Keratinocyte (primary cell): ENCODE results near the gene SSNA1. TPM values are rescaled to one million over a fixed set of nuclear protein-coding genes. Genes with fewer than 3 reads are reported as not detected.
A peak's percentile ranks its signal among the peaks of the same experiment; 100 is the strongest.

Experiments used
- DNase-seq: peaks from one replicate; pipeline ENCODE4 v3.0.0-alpha.2; 2011; ENCODE audit warnings: low read depth, missing footprints, low spot score
- FAIRE-seq: peaks from 2 replicates; lab custom pipeline; 2011; peaks lifted over from hg19 to GRCh38; lab: Jason Lieb, UNC
- H2AFZ ChIP-seq: 2 replicates; pipeline ENCODE4 v1.6.0; 2012; ENCODE audit warnings: low read length, control low read depth, inconsistent platforms; ENCODE audit not compliant: control insufficient read depth
- H3K27ac ChIP-seq: 2 replicates; pipeline ENCODE4 v1.5.1; 2011; ENCODE audit warnings: low read length; ENCODE audit not compliant: control insufficient read depth, insufficient read depth
- H3K27me3 ChIP-seq: 3 replicates; pipeline ENCODE4 v1.6.0; 2011; ENCODE audit warnings: low read length; ENCODE audit not compliant: control insufficient read depth, insufficient read depth; ENCODE audit errors: extremely low read depth
- H3K36me3 ChIP-seq, 2 experiments: 2 replicates in 1 of 2; 3 replicates in 1 of 2; pipeline ENCODE4 v1.5.1; 2011; ENCODE audit warnings: low read length in 2 of 2, mild to moderate bottlenecking in 1 of 2; ENCODE audit not compliant: control insufficient read depth in 2 of 2, insufficient read depth in 2 of 2; ENCODE audit errors: extremely low read depth in 1 of 2
- H3K4me1 ChIP-seq: 3 replicates; pipeline ENCODE4 v1.5.1; 2011; ENCODE audit warnings: low read length; ENCODE audit not compliant: control insufficient read depth, insufficient read depth; ENCODE audit errors: extremely low read depth
- H3K4me2 ChIP-seq: 3 replicates; pipeline ENCODE4 v1.6.0; 2011; ENCODE audit warnings: low read depth, low read length; ENCODE audit not compliant: control insufficient read depth, insufficient read depth; ENCODE audit errors: extremely low read depth
- H3K4me3 ChIP-seq, 3 experiments: fragments of 200-600 bp in 1 of 3; sonication (generic) in 1 of 3; 2 replicates in 2 of 3; 3 replicates in 1 of 3; pipeline ENCODE4 v1.5.1; 2011 to 2016; ENCODE audit warnings: low read length in 3 of 3, mild to moderate bottlenecking in 3 of 3, control low read depth in 2 of 3, inconsistent platforms in 1 of 3, low read depth in 1 of 3, mixed read lengths in 1 of 3, mixed run types in 1 of 3, moderate library complexity in 1 of 3; ENCODE audit not compliant: control insufficient read depth in 2 of 3, insufficient read depth in 2 of 3; ENCODE audit errors: extremely low read depth in 1 of 3
- H3K79me2 ChIP-seq: 2 replicates; pipeline ENCODE4 v1.6.0; 2012; ENCODE audit warnings: low read length; ENCODE audit not compliant: control insufficient read depth, insufficient read depth
- H3K9ac ChIP-seq: 3 replicates; pipeline ENCODE4 v1.6.0; 2011; ENCODE audit warnings: low read length; ENCODE audit not compliant: control insufficient read depth, insufficient read depth; ENCODE audit errors: extremely low read depth
- H3K9me1 ChIP-seq: 3 replicates; pipeline ENCODE4 v1.6.0; 2011; ENCODE audit warnings: low read length; ENCODE audit not compliant: control insufficient read depth, insufficient read depth; ENCODE audit errors: extremely low read depth
- H3K9me3 ChIP-seq: 2 replicates; pipeline ENCODE4 v1.5.1; 2012; ENCODE audit warnings: low read depth, low read length; ENCODE audit not compliant: control insufficient read depth
- H4K20me1 ChIP-seq: 3 replicates; pipeline ENCODE4 v1.6.0; 2011; ENCODE audit warnings: low read length; ENCODE audit not compliant: control insufficient read depth, insufficient read depth; ENCODE audit errors: extremely low read depth
- EZH2 ChIP-seq: IDR thresholded peaks from one replicate; pipeline ENCODE4 v1.6.1; 2012; ENCODE audit warnings: inconsistent platforms, mild to moderate bottlenecking, low read length, moderate library complexity
- dilution Hi-C: fragments of 300-500 bp; cut with MboI; formaldehyde crosslinking; loops from one replicate; pipeline ENCODE4 v1.7.0; 2020; ENCODE audit warnings: low sequenced_read_pairs; ENCODE audit not compliant: extremely low pct_ligation_motif_present
- polyA plus RNA-seq, 5 experiments: library from polyadenylated mRNA; depleted of rRNA in 3 of 5; stranded (reverse) in 3 of 5; stranded (forward) in 1 of 5; unstranded in 1 of 5; fragments of >200 nt; gene quantifications; 1 replicate in 1 of 5; 2 replicates in 3 of 5; 3 replicates in 1 of 5; pipeline versions ENCODE4 v1.2.1 to v1.2.3, GENCODE V29; 2011 to 2012; ENCODE audit warnings: missing spikeins in 2 of 5, low read depth in 1 of 5, low replicate concordance in 1 of 5
- TF ChIP-seq, protein P1 (sequence below), 3 experiments: IDR thresholded peaks in 1 of 3; conservative IDR thresholded peaks in 1 of 3; optimal IDR thresholded peaks in 1 of 3; 2 replicates in 2 of 3; 3 replicates in 1 of 3; pipeline versions ENCODE3 to v1.5.1; 2011; ENCODE audit warnings: low read length in 3 of 3, mild to moderate bottlenecking in 3 of 3, moderate library complexity in 2 of 3, control low read depth in 1 of 3, inconsistent platforms in 1 of 3; ENCODE audit not compliant: insufficient read depth in 2 of 3; ENCODE audit errors: extremely low read depth in 1 of 3

The SSNA1 gene
- polyA plus RNA-seq, 1 donor (not counting 4 experiments of a cell fraction or from before 2014, with no cell fraction given) = 45.3 TPM

DNA sequence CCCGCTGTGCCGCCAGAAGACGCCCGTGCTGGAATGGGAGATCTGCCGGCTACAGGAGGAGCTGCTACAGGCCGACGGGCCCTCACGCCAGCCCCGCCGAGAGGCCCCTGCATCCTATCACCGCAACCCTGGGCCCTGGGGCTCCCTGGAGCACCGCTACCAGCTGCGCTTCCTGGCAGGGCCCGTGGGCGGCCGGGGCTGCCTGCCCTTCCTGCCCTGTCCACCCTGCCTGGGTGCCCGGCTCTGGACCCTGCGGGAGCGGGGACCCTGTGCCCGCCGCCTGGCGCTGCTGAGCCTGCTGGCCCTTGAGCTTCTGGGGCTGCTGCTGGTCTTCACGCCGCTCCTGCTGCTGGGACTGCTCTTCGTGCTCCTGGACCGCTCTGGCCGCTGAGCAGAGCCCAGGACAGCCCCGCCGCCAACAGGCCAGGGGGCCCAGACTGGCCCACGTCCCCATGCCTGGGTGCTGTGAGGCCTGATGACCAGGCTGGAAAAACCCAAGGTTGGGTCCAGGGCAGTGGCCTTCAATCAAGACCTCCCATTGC, 29.8 kb downstream of the SSNA1 start:
- no peak overlapping the region for H3K27ac ChIP-seq
- H3K4me2 ChIP-seq = peak overlapping the region; percentile 79
- H3K9me3 ChIP-seq = no peaks in the 10 kb centered on the region
- H3K79me2 ChIP-seq = no peaks in the 10 kb centered on the region
- no peak for DNase-seq
- H4K20me1 ChIP-seq = no peaks in the 10 kb centered on the region
- H2AFZ ChIP-seq = no peak overlapping the region
- dilution Hi-C loops = no loop called here
- H3K9me1 ChIP-seq = no peaks in the 10 kb centered on the region
- no peak overlapping the region for H3K4me3 ChIP-seq
- no peaks in the 10 kb centered on the region for H3K27me3 ChIP-seq
- peaks cover 26% of the 10 kb centered on the region for H3K4me1 ChIP-seq
- no peak for FAIRE-seq
- peaks cover 3 to 13% of the 10 kb centered on the region in 2 experiments for H3K36me3 ChIP-seq
- no peak overlapping the region for H3K9ac ChIP-seq
- TF ChIP-seq, protein P1, sequence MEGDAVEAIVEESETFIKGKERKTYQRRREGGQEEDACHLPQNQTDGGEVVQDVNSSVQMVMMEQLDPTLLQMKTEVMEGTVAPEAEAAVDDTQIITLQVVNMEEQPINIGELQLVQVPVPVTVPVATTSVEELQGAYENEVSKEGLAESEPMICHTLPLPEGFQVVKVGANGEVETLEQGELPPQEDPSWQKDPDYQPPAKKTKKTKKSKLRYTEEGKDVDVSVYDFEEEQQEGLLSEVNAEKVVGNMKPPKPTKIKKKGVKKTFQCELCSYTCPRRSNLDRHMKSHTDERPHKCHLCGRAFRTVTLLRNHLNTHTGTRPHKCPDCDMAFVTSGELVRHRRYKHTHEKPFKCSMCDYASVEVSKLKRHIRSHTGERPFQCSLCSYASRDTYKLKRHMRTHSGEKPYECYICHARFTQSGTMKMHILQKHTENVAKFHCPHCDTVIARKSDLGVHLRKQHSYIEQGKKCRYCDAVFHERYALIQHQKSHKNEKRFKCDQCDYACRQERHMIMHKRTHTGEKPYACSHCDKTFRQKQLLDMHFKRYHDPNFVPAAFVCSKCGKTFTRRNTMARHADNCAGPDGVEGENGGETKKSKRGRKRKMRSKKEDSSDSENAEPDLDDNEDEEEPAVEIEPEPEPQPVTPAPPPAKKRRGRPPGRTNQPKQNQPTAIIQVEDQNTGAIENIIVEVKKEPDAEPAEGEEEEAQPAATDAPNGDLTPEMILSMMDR (optimal IDR thresholded peaks at IDR 0.05 in 1 of 3, IDR thresholded peaks at IDR 0.05 in 1 of 3, conservative IDR thresholded peaks at IDR 0.05 in 1 of 3; ENCODE audit: extremely low read depth in 1 of 3, insufficient read depth in 2 of 3, low read length in 3 of 3) = no peak
- TF ChIP-seq EZH2 = no peak

DNA sequence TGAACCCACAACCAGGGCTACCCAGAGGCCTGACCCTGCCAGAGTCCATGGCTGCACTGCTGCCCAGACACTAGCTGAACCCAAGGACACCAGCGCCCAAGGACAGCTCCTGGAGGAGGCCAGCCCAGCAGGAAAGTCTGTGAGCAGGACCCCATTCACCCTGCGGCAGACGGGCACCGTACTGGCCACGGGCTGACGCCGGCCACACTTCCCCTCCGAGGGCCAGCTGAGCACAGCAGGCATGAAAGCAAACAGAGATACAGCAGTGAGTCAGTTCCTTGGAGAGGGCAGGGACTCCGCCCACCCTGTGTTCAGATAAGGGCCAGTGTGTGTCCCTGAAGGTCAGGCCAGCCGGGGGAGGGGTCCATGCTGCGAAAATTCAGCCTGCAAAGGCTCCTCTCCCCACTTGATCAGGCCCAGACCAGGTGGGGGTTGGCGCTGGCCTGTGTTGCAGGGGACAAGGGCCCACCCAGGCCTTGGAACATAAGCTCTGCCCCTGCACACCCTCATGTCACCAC, 30.3 kb downstream of the SSNA1 start:
- H2AFZ ChIP-seq = no peak overlapping the region
- FAIRE-seq = no peak

More for the DNA sequence above, 30.3 kb downstream of the SSNA1 start:
- no peak overlapping the region for H3K9ac ChIP-seq
- H3K9me1 ChIP-seq = no peaks in the 10 kb centered on the region
- dilution Hi-C loops = no loop called here
- DNase-seq = no peak
- H3K27me3 ChIP-seq = no peaks in the 10 kb centered on the region
- no peaks in the 10 kb centered on the region for H4K20me1 ChIP-seq
- H3K79me2 ChIP-seq = no peaks in the 10 kb centered on the region
- peaks cover 3 to 12% of the 10 kb centered on the region in 2 experiments for H3K36me3 ChIP-seq
- H3K9me3 ChIP-seq = no peaks in the 10 kb centered on the region
- no peak overlapping the region for H3K4me2 ChIP-seq
- H3K4me3 ChIP-seq = no peak overlapping the region
- peaks cover 27% of the 10 kb centered on the region for H3K4me1 ChIP-seq
- no peak overlapping the region for H3K27ac ChIP-seq
- no peak for TF ChIP-seq EZH2
- TF ChIP-seq, protein P1 (optimal IDR thresholded peaks at IDR 0.05 in 1 of 3, IDR thresholded peaks at IDR 0.05 in 1 of 3, conservative IDR thresholded peaks at IDR 0.05 in 1 of 3; ENCODE audit: extremely low read depth in 1 of 3, insufficient read depth in 2 of 3, low read length in 3 of 3) = no peak
